GM12873 (cell line): Measurements from ENCODE around the gene BTBD16.

Source experiments
- TF ChIP-seq, protein P1 (sequence below): IDR thresholded peaks from 2 replicates; pipeline ENCODE4 v1.5.1; 2012; ENCODE audit warnings: low read depth, mild to moderate bottlenecking, moderate library complexity, low read length, control low read depth; ENCODE audit not compliant: insufficient read depth; ENCODE audit errors: missing control alignments

The BTBD16 gene

DNA sequence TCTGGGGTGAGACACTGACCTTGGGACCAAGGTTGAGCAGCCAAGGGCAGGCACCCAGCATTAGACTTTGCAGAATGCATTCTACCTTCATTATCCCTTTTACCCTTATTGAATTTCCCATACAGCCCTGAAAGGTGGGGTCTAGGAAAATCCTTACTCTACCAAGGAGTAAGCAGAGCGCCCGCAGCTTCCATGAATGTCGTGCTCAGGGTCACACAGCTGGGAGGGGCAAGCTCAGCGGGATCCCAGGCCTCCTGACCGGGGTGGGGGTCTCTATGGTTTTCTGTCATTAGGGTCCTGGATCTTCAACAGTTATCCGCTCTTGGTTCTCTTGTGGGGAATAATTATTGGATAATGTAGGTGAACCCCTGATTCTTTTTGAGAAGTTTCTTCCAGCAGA is 30.7 kb upstream of the BTBD16 start:
- TF ChIP-seq, protein P1, sequence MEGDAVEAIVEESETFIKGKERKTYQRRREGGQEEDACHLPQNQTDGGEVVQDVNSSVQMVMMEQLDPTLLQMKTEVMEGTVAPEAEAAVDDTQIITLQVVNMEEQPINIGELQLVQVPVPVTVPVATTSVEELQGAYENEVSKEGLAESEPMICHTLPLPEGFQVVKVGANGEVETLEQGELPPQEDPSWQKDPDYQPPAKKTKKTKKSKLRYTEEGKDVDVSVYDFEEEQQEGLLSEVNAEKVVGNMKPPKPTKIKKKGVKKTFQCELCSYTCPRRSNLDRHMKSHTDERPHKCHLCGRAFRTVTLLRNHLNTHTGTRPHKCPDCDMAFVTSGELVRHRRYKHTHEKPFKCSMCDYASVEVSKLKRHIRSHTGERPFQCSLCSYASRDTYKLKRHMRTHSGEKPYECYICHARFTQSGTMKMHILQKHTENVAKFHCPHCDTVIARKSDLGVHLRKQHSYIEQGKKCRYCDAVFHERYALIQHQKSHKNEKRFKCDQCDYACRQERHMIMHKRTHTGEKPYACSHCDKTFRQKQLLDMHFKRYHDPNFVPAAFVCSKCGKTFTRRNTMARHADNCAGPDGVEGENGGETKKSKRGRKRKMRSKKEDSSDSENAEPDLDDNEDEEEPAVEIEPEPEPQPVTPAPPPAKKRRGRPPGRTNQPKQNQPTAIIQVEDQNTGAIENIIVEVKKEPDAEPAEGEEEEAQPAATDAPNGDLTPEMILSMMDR: no peak

DNA sequence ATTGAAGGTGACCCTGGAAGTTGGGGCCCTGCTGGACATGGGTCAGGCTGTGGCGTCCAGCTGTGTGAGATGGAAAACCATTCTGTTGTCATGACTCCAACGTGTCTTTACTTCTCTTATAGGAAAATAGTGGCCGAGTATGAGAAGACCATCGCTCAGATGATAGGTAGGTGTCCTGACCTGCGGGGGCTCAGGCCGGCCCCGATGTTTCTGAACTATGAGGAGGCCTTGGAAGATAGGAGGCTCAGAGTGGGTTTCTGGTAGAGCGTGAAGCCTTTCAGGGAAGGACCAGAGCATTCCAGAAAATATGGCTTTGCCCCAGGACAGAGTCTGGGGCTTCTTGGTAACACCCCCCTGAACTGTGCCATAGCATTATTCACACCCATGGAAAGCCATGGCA is 29.3 kb upstream of the BTBD16 start:
- TF ChIP-seq, protein P1: no peak

GRCh38 chr10:122243550-122243949 is 27.5 kb upstream of the BTBD16 start:
- TF ChIP-seq, protein P1: no peak

DNA sequence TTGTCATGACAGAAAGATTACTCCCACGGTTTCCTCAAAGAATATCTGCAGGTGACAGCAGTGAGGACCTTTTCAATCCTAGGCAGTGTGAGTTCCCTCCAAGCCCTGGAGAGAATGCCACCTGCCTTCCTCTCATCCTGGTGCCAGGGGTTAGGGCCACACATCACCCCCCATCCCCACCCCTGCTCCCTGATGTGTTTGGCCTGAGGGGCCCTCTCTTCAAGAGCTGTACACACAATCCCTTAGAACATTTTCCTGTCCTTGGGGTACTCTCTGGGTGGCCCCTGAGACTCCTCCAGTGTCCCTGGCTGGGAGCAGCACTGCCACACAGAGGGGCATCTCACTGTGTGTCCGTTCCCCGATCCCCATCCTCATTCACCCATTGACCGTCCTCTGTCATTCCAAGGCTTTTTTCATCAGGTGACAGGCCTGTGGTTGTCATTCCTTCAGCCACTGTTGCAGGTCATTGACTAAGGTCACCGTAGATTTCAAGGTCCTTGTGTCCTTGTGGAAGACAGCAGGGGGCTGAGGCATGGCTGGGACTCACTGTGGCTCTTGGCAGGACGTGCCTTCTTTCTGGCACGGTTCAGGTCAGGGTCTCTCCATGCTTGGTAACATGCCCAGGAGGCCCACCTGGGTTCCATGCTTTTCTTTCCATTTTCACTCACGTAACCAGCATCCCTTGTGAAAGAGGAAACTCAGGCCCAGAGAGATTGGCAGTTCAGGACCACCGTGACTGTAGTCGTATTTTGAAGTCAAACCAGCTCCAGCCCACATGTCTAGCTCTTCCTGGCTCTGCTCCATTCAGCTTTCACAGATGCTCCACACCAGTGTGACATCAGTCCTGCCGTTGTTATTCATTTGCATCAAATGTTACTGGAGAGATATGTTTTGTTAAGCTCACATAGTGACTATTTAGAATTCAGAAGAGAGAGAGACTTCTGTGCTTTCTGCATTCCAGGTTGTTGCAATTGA is 26.8 kb upstream of the BTBD16 start:
- TF ChIP-seq, protein P1: no peak

DNA sequence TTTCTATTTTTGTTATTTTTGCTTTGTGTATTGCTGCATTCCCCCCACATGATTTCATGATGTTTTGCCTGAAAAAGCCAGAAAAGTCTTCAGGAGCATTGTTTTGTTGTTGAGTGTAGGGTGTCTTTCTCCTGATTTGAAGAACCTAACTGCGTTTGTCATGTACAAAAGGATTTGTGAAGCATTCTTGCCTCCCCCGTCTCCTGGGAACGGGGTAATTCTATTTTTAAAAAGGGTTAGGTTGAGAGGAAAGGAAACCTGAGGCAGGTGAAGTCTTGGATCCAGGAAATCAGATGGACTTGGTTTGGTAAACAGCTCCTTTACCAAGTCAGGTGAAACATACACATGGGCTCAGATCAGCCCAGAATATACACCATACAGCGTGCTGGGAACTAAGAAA is 26.0 kb upstream of the BTBD16 start:
- TF ChIP-seq, protein P1: no peak

GRCh38 chr10:122245897-122246296 is 25.2 kb upstream of the BTBD16 start:
- TF ChIP-seq, protein P1: no peak

DNA sequence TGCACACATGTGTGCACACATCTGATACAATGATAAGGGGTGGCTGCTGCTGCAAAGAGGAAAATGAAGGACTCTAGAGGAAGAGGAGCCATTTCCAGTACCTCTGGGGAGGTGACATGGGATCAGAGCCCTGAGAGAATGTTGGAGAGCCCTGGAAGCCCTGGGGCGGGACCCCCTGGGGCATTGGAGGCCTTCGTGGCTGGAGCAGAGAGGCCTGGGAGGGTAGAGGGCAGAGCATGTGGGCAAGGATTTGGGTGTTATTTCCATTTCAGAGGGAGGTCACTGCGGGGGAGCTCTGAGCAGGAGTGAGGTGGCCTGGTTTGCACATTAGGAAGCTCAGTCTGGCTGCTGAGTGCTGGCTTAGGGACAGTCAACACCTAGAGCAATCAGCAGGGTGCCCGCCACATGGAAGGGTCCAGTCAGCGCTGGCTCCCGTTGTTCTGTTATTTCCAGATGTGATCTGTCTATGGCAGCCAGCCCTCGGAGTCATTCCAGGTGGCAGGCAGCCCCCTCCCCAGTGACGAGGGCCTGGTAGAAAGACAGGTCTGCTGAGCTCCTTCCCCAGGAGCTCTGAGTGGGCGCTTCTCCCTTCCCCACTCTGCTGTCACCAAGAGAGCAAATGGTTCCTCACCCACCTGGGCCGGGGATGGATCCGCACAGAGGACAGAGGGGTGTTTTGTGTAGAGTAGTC is 24.1 kb upstream of the BTBD16 start:
- TF ChIP-seq, protein P1: no peak
